GM12872 (cell line): Measurements from ENCODE around the gene PRICKLE2.

Experiments used
- CTCF ChIP-seq: IDR thresholded peaks from 3 replicates; pipeline ENCODE4 v1.5.1; 2011; ENCODE audit warnings: low read depth, mild to moderate bottlenecking, low read length, moderate library complexity; ENCODE audit not compliant: insufficient read depth

Gene PRICKLE2

GRCh38 chr3:64055076-64055475 lies 170.2 kb downstream of the PRICKLE2 start:
- TF ChIP-seq CTCF, result no peak

GRCh38 chr3:64054488-64054887 lies 170.8 kb downstream of the PRICKLE2 start:
- no peak for TF ChIP-seq CTCF

- TF ChIP-seq CTCF, result no peak
Measured at GRCh38 chr3:64053581-64053980, 171.7 kb downstream of the PRICKLE2 start.

GRCh38 chr3:64053117-64053516 lies 172.1 kb downstream of the PRICKLE2 start:
- no peak for TF ChIP-seq CTCF

GRCh38 chr3:64049832-64050231 lies 175.4 kb downstream of the PRICKLE2 start:
- TF ChIP-seq CTCF, result no peak

- no peak for TF ChIP-seq CTCF
Measured at GRCh38 chr3:64049136-64049535, 176.1 kb downstream of the PRICKLE2 start.

- no peak for TF ChIP-seq CTCF
Measured at GRCh38 chr3:64048631-64049061, 176.6 kb downstream of the PRICKLE2 start.

GRCh38 chr3:64047787-64048186 lies 177.5 kb downstream of the PRICKLE2 start:
- no peak for TF ChIP-seq CTCF
